ENCODE measurements around the gene FES. TPM values are rescaled to one million over a fixed set of nuclear protein-coding genes. Genes with fewer than 3 reads are reported as not detected.
A peak's percentile ranks its signal among the peaks of the same experiment; 100 is the strongest.
"Not testable (repeated sequence)": the region's sequence is repeated elsewhere in the genome, so short reads cannot be mapped to it uniquely, and the experiment has no call there.

Gene FES
- total RNA-seq, 2 donors from 2014 or later, result 9.3 to 14.9 TPM

DNA sequence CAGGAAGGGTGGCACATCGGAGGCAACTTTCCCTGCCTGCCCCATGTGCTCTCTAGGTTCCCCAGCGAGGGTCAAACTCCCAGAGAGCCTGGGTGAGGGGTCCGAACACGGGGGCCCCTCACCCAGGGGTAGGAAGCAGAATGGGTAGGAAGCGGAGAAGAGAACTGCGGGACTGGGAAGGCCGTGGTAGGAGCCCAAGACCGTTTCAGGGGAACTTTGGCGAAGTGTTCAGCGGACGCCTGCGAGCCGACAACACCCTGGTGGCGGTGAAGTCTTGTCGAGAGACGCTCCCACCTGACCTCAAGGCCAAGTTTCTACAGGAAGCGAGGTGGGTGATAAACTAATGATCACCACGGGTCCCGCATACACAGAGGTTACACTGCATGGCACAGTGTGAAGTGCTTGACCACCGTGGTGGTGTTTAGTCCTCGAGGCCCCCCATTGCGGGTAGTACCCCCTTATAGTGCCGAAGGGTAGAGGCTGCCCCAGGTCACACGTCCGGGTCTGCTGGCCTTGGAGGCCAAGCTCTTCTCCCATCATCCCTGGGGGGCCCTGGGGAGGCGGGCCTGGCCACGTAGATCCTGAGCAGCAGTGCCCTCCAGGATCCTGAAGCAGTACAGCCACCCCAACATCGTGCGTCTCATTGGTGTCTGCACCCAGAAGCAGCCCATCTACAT is 8.3 kb downstream of the FES start:
- peaks cover 54% of the 10 kb centered on the region for H3K36me3 ChIP-seq
- H3K27me3 ChIP-seq, result no peaks in the 10 kb centered on the region
- H3K4me1 ChIP-seq, result peaks cover 0 to 8% of the 10 kb centered on the region in 2 donors
- H3K27ac ChIP-seq, result no peak overlapping the region
- no peak overlapping the region for H3K4me3 ChIP-seq
- H3K9me3 ChIP-seq, result no peaks in the 10 kb centered on the region
- TF ChIP-seq, protein P1, sequence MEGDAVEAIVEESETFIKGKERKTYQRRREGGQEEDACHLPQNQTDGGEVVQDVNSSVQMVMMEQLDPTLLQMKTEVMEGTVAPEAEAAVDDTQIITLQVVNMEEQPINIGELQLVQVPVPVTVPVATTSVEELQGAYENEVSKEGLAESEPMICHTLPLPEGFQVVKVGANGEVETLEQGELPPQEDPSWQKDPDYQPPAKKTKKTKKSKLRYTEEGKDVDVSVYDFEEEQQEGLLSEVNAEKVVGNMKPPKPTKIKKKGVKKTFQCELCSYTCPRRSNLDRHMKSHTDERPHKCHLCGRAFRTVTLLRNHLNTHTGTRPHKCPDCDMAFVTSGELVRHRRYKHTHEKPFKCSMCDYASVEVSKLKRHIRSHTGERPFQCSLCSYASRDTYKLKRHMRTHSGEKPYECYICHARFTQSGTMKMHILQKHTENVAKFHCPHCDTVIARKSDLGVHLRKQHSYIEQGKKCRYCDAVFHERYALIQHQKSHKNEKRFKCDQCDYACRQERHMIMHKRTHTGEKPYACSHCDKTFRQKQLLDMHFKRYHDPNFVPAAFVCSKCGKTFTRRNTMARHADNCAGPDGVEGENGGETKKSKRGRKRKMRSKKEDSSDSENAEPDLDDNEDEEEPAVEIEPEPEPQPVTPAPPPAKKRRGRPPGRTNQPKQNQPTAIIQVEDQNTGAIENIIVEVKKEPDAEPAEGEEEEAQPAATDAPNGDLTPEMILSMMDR (IDR thresholded peaks at IDR 0.05), result no peak
- no peak for DNase-seq (ENCODE audit: low spot score)

DNA sequence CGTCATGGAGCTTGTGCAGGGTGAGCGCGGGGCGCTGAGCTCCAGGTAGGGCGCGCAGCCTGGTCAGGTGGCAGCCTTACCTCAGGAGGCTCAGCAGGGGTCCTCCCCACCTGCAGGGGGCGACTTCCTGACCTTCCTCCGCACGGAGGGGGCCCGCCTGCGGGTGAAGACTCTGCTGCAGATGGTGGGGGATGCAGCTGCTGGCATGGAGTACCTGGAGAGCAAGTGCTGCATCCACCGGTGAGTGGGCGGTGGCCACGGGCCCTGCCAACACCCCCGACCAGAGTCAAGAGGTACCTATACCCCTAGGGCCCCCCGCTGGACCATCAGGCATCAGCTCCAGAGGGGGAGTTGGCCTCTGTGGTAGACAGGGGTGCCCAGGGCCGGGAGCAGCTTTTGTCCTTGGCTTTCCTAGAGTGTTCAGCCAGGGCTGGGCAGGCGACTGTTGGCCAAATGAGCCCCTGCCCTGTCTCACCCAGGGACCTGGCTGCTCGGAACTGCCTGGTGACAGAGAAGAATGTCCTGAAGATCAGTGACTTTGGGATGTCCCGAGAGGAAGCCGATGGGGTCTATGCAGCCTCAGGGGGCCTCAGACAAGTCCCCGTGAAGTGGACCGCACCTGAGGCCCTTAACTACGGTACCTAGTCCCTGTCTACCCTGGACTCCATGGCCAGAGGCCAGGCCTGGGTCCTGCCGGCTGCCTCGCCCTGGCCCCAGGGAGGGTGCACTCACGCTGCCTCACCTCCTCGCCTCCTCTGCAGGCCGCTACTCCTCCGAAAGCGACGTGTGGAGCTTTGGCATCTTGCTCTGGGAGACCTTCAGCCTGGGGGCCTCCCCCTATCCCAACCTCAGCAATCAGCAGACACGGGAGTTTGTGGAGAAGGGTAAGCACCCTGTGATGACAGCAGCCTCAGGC is 9.1 kb downstream of the FES start:
- no peak overlapping the region for H3K4me3 ChIP-seq
- H3K4me1 ChIP-seq, result peaks cover 0 to under 1% of the 10 kb centered on the region in 2 donors
- TF ChIP-seq, protein P1 (IDR thresholded peaks at IDR 0.05), result no peak
- peaks cover 54% of the 10 kb centered on the region for H3K36me3 ChIP-seq
- no peak for DNase-seq (ENCODE audit: low spot score)
- no peaks in the 10 kb centered on the region for H3K9me3 ChIP-seq
- no peak overlapping the region for H3K27ac ChIP-seq
- H3K27me3 ChIP-seq, result no peaks in the 10 kb centered on the region

DNA sequence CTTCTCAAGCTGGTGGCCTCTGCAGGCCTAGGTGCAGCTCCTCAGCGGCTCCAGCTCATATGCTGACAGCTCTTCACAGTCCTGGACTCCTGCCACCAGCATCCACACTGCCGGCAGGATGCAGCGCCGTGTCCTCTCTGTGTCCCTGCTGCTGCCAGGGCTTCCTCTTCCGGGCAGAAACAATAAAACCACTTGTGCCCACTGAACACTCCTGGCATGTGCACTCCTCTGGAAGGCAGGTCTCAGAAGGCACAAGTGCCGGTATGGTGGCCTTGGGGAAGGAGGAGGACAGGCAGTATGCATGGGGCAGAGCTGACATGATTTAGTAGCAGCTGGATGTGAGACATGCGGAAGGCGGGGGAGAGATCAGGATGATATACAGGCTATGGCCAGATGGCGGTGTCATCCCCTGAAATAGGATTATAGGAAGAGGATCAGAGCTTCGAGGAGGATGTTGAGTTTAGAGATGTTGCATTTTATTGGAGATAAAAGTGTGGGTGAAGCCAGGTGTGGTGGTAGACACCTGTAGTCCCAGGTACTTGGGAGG is 11.3 kb downstream of the FES start:
- Histone ChIP-seq H3K36me3 (peaks cover 42% of the 10 kb centered on the region), H3K27me3 (no peaks in the 10 kb centered on the region), H3K4me1 (no peaks in the 10 kb centered on the region), H3K9me3 (no peaks in the 10 kb centered on the region), H3K4me3 (no peak overlapping the region), H3K27ac (no peak overlapping the region)
- DNase-seq (ENCODE audit: low spot score), result no peak
- TF ChIP-seq, protein P1 (IDR thresholded peaks at IDR 0.05), result no peak

DNA sequence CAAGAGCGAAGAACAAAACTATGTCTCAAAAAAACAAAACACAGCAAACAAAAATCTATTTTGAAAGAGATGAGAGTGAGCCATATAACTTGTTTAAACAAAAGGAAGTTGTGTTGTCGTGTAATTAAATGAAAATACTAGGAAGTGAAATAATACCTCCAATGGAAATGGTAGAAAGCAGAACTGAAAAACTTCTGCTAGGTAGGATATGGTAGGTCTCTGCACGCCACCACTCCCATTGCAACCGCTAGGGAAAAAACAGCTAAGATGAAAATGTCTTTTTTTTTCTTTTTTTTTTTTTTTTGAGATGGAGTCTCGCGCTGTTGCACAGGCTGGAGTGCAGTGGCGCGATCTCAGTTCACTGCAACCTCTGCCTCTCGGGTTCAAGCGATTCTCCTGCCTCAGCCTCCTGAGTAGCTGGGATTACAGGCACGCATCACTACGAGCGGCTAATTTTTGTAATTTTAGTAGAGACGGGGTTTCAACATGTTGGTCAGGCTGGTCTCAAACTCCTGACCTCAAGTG is 12.9 kb downstream of the FES start:
- DNase-seq (ENCODE audit: low spot score); H3K4me3 ChIP-seq; H3K9me3 ChIP-seq; H3K27ac ChIP-seq; H3K27me3 ChIP-seq; H3K4me1 ChIP-seq: not testable (repeated sequence)
- H3K36me3 ChIP-seq, result peaks cover 27% of the 10 kb centered on the region

DNA sequence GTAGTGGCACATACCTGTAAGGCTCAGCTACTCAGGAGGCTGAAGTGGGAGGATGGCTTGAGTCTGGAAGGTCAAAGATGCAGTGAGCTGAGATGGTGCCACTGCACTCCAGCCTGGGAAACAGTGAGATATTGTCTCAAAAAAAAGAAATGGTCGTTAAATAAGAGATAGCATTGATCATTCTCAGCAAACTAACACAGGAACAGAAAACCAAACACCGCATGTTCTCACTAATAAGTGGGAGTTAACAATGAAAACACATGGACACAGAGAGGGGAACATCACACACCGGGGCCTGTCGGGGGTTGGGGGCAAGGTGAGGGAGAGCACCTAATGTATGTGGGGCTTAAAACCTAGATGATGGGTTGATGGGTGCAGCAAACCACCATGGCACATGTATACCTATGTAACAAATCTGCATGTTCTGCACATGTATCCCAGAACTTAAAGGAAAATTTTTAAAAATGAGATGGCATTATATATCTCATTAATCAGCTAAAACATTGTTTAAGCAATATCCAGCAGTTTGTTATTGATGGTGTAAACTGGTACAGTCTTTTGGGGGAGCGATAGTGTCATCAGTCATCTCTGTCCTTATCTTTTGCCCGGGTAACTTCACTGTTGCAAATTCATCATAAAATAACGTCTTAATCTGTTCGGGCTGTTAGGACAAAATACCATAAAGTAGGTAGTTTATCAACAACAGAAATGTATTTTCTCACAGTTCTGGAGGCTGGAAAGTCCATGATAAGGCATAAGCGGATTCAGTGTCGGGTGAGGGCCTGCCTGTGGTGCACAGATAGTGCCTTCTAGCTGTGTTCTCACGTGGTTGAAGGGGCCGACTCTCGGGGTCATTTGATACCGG is 17.1 kb downstream of the FES start:
- no peak for DNase-seq (ENCODE audit: low spot score)
- Histone ChIP-seq H3K4me3 (peak overlapping the region in 1 of 2 donors; percentile 82), H3K27ac (peak overlapping the region; percentile 89 to 96), H3K36me3 (peaks cover 19% of the 10 kb centered on the region), H3K27me3 (no peaks in the 10 kb centered on the region), H3K9me3 (no peaks in the 10 kb centered on the region), H3K4me1 (peaks cover 0 to 22% of the 10 kb centered on the region in 2 donors)
- TF ChIP-seq, protein P1 (IDR thresholded peaks at IDR 0.05), result no peak
